ENCODE results near the gene CDH13.

GRCh38 chr16:83578171-83578570 is 951.4 kb downstream of the CDH13 start:
- TF ChIP-seq CTCF (conservative IDR thresholded peaks at IDR 0.05) (no peak), ZFX (IDR thresholded peaks at IDR 0.05) (no peak)
